GM12864 (cell line): ENCODE measurements around the gene LZTFL1.
"Not testable (repeated sequence)": the region's sequence is repeated elsewhere in the genome, so short reads cannot be mapped to it uniquely, and the experiment has no call there.

Source experiments
- DNase-seq: peaks from one replicate; pipeline ENCODE4 v3.0.0-alpha.2; 2011; ENCODE audit warnings: low read depth
- H3K4me3 ChIP-seq: 2 replicates; pipeline ENCODE4 v1.5.1; 2011; ENCODE audit warnings: mild to moderate bottlenecking, low read depth, low read length, control low read depth
- CTCF ChIP-seq: IDR thresholded peaks from 2 replicates; pipeline ENCODE4 v1.5.1; 2011; ENCODE audit warnings: low read depth, mild to moderate bottlenecking, moderate library complexity, low read length, control low read depth, inconsistent platforms; ENCODE audit errors: missing control alignments

Gene LZTFL1

GRCh38 chr3:45865563-45865962, 23.6 kb upstream of the LZTFL1 start:
- DNase-seq: no peak
- TF ChIP-seq CTCF: no peak
- H3K4me3 ChIP-seq: no peak overlapping the region

GRCh38 chr3:45864760-45865519, 23.0 kb upstream of the LZTFL1 start:
- peak; percentile 80 for DNase-seq
- no peak overlapping the region for H3K4me3 ChIP-seq
- TF ChIP-seq CTCF: no peak

DNA sequence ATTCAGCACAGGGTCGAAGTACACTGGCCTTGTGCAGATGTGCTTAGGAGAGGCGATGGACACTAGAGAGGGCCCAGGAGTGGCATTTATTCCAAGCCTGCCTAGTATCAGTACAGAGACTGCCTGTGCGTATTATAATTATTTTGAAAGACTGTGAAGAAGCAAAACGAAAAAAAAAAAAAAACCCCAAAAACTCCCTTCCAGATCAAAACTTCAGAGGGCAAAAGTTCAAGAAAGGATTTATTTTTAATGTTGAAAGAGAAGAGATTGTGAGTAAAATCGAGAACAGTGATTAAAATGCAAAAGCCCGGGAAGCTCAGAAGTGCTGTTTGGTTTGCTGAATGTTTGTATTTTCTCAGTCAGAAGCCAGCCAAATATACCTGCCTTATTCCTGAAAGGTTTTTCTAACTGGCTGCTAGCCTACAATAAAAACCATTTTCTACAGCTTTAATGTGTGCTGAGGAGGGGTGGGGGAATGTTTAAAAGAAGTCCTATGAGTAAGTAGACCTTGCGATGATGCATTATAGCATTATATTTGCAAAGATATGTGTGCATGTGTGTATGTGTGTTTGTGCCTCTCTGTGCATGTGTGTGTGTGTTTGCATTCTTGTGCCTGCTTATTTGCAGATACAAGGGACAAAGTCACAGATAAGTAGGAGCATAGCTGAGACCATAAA, 19.3 kb upstream of the LZTFL1 start:
- peak; percentile 69 for DNase-seq
- TF ChIP-seq CTCF: no peak

GRCh38 chr3:45860481-45860880, 18.6 kb upstream of the LZTFL1 start:
- H3K4me3 ChIP-seq: no peak overlapping the region
- no peak for TF ChIP-seq CTCF
- no peak for DNase-seq

More for the DNA sequence above, 19.3 kb upstream of the LZTFL1 start:
- H3K4me3 ChIP-seq: no peak overlapping the region

GRCh38 chr3:45858809-45859543, 17.1 kb upstream of the LZTFL1 start:
- TF ChIP-seq CTCF: no peak
- DNase-seq: no peak
- H3K4me3 ChIP-seq: no peak overlapping the region

DNA sequence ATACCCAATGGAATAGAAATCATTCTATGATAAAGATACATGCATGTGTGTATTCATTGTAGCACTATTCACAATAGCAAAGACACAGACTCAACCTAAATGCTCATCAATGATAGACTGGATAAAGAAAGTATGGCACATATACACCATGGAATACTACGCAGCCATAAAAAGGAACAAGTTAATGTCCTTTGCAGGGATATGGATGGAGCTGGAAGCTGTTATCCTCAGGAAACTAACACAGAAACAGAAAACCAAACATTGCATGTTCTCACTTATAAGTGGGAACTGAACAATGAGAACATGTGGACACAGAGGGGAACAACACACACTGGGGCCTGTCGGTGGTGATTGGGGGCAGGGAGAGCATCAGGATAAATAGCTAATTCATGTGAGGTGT, 15.1 kb upstream of the LZTFL1 start:
- not testable (repeated sequence) for DNase-seq, H3K4me3 ChIP-seq

- DNase-seq, H3K4me3 ChIP-seq: not testable (repeated sequence)
Measured at GRCh38 chr3:45856323-45856722, 14.4 kb upstream of the LZTFL1 start.
